SW480 (cell line): ENCODE results near the gene ILRUN.
"Not testable (repeated sequence)": the region's sequence is repeated elsewhere in the genome, so short reads cannot be mapped to it uniquely, and the experiment has no call there.

ENCODE experiments used
- DNase-seq: peaks from one replicate; pipeline ENCODE4 v3.0.0-alpha.2; 2016; ENCODE audit warnings: low spot score

ILRUN gene

DNA sequence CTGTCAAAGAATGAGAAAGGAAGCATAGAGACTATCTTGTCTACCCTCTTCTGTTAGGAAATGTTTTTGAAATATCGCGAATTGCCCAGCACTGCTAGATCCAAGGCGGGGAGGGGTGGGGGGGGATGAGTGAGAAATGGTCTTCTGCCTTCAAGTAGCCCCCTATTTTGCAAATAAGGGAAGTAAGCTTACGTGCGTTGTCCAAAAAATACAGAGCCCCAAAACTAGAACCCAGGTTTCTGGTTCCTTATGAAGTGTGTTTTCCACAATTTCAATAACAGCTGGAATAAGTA is 923 bp upstream of the ILRUN start:
- no peak for DNase-seq

DNA sequence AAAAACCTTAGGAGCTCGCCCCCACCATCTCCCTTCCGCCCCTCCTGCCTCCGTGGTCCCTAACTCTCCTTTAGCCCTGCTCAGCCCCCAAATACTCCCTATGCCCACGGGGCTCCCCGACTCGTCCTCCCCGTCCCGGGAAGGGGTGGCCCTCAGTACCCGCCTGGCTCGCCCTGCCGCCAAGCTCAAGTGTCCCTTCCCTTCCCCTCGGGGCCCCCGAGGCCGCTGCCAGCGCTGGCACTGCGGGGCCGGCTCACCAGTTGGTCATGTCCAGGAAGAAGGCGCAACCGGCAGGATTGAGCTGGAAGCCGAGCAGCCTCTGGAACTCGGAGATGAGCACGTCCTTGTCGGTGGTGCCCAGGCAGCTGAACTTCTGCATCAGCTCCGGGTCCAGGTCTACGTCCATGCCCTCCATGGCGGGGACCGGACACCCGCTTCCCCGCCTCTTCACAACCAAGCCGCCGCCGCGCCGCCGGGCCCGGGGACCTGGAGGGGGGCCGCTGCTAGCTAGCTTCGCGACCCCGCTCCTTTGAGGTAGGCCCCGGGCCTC is 303 bp downstream of the ILRUN start:
- DNase-seq = no peak

- DNase-seq = no peak
Measured at GRCh38 chr6:34695729-34696188, 808 bp downstream of the ILRUN start.

DNA sequence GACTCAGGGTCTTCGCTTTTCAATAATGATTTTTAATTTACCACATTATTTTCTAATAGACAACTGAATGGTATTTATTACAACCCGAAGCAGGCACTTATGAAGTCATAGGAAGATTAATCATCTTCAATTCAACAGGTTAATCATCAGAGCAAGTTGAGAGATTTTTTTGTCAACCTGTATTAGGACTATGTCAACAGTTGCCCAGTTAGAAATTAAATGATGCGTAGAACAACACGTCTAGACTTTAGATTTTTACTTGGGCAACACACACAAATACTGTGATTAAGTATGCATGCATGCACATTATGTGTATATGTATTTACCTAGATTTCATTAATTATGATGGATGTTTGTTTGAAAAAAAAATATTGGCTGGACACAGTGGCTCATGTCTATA is 4.3 kb downstream of the ILRUN start:
- DNase-seq = no peak

DNA sequence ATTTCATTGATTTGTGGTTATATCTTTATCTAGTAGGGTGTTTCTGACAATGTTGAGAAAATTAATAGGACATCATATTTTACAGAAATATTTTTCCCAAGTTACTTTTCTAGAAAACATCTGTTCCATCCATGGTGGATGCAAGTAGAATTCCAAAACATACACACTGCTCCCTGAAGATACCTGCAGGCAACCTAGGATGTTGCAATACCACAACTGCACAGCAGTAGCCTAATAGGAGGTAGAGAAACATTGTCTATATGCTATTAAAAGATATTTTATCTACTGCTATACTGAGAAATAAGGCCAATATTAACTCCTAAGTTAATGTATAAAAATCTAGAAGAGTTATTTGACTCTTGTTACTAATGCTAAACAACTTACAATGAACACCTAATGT is 6.8 kb downstream of the ILRUN start:
- no peak for DNase-seq

GRCh38 chr6:34688956-34689355 is 7.6 kb downstream of the ILRUN start:
- DNase-seq = no peak

DNA sequence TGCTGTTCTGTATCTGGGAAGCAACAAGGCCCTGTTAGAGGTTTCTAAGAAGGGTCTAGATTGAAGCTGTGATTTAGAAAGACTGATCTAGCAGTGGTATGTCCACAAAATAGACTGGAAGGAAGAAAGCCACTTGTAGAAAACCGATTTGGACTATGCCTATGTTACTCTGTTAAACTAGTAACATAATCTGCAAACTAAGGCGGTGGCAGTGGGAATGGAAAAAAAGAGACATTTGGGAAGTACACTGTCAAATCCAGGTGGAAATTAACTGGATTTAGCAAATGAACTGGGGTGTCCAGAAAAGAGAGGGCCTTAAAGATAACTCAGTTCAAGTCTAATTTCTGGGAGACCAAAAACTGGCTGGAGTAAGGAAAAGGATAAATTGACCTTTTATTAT is 11.6 kb downstream of the ILRUN start:
- no peak for DNase-seq

DNA sequence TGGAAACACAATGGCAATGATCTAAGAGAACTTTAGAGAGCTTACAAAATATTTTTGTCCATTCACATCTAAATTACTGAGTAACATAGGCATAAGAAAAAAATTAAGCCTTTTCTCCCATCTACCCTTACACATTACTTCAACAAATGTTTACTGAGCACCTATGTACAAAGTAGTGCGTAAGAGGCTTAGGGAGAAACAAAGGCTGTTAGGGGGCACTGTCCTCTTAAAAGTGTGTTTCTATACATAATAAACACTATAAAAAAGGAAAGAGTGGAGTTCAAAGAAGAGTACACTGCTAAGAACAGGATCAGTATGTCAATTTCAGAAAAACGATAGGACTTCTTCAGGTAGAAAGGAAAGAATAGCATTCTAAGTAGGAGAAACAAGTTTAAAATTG is 12.2 kb downstream of the ILRUN start:
- no peak for DNase-seq

DNA sequence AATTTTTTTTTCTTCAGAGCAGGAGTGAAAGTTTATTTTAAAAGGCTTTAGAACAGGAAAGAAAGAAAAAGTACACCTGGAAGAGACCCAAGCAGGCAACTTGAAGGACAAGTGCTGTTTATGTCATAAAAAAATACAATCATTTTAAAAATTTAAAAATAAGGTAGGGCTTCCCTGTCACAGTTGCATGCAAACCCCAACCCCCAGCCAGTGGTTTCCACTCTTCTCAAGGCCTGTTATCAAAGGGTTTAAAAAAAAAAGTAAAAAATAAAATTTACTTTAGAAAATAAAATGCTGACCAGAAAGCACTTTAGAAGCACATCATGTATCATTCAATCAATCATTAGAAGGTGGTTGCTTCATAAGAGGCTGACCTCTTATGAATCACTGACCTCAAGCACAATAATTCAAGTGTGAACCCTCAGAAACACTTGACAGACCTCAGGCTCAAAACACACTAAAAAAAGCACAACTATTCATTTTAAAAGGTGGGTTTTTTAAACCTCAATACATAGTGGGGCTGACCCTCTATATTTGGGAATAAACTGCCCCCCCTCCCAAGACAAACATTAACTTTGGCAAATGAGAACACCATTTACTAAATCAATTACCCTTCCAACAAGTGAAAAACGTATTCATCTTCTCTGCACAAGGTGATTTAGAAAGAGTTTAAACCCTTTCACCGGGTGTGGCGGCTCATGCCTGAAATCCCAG is 15.6 kb downstream of the ILRUN start:
- DNase-seq = peak; percentile 9

GRCh38 chr6:34680313-34680712 is 16.3 kb downstream of the ILRUN start:
- not testable (repeated sequence) for DNase-seq

DNA sequence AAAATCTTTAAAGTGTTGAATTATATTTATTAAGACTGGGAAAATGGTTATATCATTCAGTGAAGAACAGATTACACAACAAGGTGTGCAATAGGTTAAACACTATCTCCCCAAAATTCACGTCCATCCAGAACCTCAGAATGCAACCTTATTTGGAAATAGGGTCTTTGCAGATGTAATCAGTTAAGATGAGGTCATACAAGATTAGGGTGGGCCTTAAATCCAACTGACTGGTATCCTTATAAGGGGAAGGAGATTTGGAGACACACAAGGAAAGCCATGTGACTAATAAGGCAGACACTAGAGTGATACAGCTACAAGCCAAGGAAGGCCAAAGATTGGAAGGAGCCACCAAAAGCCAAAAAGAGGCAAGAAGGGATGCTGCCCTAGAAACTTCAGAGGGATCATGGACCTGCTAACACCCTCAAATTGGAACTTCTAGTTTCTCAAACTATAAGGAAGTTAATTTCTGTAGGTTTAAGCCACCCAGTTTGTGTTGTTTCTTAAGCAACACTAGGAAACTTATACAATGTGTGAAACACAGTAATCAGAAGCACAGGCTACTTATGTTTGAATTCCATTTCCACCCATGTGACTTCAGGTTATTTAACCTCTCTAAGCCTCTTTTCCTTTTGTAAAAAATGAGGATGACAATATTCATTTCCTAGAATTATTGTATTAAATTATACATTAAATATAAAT is 16.9 kb downstream of the ILRUN start:
- no peak for DNase-seq

- no peak for DNase-seq
Measured at GRCh38 chr6:34676140-34676539, 20.4 kb downstream of the ILRUN start.

DNA sequence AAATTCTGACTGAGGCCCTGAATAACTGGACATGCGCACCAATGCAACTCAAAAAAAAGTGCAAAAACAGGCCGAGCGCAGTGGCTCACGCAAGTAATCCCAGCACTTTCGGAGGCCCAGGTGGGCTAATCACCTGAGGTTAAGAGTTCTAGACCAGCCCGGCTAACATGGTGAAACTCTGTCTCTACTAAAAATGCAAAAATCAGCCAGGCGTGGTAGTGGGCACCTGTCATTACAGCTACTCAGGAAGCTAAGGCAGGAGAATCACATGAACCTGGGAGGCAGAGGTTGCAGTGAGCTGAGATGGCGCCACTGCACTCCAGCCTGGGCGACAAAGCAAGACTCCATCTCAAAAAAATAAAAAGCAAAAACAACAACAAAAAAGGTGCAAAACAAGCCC is 21.6 kb downstream of the ILRUN start:
- DNase-seq = not testable (repeated sequence)

DNA sequence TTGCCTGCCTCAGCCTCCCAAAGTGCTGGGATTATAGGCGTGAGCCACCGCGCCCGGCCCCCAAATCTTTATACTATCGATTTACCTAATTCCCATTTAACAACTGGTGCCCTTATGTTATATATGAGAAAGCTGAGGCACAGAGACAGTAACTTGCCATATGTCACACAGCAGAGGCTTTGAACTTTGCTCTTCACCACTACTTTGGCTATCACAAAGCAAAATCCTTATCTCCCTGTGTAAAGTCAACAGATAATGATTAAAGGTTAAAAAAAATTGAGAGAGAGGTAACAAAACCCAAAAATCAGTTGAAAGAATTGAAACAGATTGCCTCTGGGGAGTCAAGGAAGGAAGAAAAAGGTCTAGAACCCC is 22.3 kb downstream of the ILRUN start:
- no peak for DNase-seq

DNA sequence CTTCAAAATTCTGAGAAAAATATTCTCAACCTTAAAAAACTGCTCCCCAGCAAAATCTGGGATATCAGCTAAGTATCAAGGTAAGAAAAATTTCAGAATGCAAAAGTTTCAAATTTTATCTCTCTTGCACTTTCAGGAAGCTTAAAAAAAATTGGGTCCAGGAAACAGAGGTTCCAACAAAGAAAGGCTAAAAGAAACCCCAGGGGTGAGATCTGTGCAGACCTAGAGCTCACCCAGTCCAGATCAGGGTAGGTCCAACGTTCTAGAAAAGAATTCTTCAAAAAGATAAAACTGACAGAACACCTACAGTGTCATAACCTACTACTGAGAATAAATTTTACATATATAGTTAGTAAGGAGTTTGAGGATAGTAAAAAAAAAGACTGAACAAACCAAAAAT is 23.5 kb downstream of the ILRUN start:
- DNase-seq = no peak

- DNase-seq = no peak
Measured at GRCh38 chr6:34672657-34673043, 23.9 kb downstream of the ILRUN start.

GRCh38 chr6:34671801-34672656 is 24.5 kb downstream of the ILRUN start:
- DNase-seq = peak; percentile 38

- no peak for DNase-seq
Measured at GRCh38 chr6:34671367-34671766, 25.2 kb downstream of the ILRUN start.

DNA sequence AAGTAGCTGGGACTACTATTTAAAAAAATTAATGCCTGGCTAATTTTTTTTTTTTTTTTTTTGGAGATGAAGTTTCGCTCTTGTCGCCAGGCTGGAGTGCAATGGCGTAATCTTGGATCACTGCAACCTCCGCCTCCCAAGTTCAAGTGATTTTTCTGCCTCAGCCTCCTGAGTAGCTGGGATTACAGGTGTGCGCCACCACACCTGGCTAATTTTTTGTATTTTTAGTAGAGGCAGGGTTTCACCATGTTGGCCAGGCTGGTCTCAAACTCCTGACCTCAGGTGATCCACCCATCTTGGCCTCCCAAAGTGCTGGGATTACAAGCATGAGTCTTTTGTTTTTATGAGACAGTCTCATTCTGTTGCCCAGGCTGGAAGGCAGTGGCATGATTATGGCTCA is 27.8 kb downstream of the ILRUN start:
- not testable (repeated sequence) for DNase-seq

GRCh38 chr6:34667481-34668238 is 28.9 kb downstream of the ILRUN start:
- DNase-seq = no peak

DNA sequence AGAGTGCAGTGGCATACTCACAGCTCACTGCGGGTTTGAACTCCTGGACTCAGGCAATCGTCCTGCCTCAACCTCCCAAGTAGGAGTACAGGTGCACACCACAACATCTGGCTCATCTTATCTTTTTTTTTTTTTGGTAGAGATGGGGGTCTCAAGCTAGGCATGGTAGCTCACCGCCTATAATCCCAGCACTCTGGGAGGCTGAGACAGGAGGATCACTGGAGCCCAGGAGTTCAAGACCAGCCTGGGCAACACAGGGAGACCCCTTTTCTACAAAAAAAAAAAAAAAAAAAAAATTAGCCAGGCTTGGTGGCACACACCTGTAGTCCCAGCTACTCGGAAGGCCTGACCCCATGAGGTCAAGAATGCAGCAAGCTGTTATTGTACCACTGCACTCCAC is 31.5 kb downstream of the ILRUN start:
- no peak for DNase-seq
